GM21737 (cell line): ENCODE measurements around the gene POLR3K.
"Not testable (repeated sequence)": the region's sequence is repeated elsewhere in the genome, so short reads cannot be mapped to it uniquely, and the experiment has no call there.

Source experiments
- ATAC-seq: cut with Tn5 transposase; IDR thresholded peaks from one replicate; pipeline ENCODE4 v1.9.1; 2021; ENCODE audit warnings: mild to moderate bottlenecking, moderate library complexity; ENCODE audit not compliant: unreplicated experiment

The POLR3K gene

DNA sequence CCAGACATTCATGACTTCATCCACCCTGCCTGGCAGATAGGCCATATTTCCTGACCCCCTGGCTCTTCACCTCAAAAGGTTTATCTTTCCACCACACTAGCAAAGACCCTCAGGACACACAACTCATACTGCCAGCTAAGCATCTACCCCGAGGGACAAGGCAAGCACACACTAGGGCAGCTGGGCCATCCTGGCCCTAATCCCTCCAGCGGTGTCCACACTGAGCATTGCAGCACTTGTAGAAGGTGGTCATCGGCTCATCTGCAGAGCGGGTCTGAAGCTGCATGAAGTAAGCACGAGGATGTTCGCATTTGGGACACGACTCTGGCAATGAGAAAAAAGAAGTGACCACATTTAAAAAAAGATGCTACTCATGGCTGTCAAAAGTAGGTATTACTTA lies 6.2 kb downstream of the POLR3K start:
- no peak for ATAC-seq

DNA sequence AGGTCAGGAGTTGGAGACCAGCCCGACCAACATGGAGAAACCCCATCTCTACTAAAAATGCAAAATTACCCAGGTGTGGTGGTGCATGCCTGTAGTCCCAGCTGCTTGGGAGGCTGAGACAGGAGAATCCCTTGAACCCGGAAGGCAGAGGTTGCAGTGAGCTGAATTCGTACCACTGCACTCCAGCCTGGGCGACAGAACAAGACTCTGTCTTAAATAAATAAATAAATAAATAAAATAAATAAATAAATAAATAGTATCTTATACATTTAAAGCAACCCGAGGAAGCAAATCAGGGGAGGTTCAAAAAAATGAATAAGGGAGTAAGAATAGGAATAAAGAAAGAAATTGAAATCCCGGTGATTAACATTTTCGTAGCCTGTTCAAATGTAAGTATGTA lies 6.9 kb downstream of the POLR3K start:
- not testable (repeated sequence) for ATAC-seq

DNA sequence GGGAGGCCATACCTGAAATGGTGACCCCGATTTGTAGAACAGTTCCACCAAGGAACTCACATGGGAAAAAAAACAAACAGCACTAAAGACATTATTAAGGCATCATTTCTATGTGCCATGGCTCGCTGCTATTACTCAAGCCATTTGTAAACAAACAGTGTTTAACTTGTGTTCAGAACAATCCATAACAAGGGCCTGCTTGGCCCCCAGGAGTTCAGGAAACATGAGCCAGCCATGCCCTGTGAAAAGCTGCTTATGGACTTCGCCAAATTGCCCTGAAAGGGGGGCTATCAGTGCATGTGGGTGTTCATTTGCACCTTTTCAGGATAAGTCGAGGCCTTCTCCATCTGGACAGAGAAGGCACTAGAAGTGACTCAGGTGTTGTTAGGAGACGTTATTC lies 8.0 kb downstream of the POLR3K start:
- ATAC-seq, result no peak

- ATAC-seq, result no peak
Observed at GRCh38 chr16:44655-45054, 8.8 kb downstream of the POLR3K start.

- no peak for ATAC-seq
Observed at GRCh38 chr16:43294-43693, 10.1 kb downstream of the POLR3K start.

DNA sequence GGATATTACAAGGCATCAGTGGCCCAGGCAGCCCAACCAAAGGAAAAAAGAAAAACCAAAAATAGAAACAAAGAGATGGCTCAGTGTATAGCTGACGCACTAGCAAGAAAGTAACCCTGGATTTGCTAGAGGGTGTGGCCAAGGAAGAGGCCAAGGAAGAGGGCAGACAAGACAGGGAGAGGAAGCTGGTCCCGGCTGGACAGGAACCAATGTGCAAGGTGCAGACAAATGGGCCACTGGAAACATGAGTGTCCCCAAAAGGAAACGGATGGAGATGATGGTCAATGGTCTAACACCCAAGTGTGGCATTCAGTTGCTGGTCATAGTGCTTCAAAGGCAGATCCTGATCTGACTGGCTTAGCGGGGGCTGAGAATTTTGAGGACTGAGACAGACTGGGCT lies 10.7 kb downstream of the POLR3K start:
- no peak for ATAC-seq

- ATAC-seq, result no peak
Observed at GRCh38 chr16:42069-42457, 11.3 kb downstream of the POLR3K start.

DNA sequence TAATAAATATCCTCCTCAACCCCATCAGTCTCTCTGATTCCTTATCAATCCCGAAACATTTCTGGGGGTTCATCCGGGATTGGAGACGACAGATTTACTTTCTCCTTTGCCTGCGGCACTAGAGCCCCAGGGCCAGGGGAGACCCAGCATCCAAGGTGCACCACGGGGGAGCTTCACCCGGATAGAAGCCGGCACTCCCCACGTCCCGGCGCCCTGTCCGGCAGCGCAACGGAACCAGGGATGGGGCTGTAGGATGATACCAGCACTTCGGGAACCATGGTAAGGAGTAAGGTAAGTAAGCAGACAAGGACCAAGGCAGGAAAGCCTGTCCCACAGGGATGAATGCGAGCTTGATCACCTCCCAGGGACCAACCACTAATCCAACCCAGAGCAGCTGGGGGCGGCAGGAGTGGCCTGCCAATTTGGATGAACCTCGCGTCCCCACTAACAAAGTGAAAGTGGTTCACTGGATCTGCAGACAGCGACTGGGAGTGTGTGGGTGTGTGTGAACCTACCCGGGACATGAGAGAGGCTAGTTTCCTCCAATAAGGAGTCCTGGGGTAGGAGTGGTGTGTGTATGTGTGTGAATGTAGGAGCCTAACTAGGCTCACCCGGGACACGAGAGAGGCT lies 11.9 kb downstream of the POLR3K start:
- no peak for ATAC-seq

DNA sequence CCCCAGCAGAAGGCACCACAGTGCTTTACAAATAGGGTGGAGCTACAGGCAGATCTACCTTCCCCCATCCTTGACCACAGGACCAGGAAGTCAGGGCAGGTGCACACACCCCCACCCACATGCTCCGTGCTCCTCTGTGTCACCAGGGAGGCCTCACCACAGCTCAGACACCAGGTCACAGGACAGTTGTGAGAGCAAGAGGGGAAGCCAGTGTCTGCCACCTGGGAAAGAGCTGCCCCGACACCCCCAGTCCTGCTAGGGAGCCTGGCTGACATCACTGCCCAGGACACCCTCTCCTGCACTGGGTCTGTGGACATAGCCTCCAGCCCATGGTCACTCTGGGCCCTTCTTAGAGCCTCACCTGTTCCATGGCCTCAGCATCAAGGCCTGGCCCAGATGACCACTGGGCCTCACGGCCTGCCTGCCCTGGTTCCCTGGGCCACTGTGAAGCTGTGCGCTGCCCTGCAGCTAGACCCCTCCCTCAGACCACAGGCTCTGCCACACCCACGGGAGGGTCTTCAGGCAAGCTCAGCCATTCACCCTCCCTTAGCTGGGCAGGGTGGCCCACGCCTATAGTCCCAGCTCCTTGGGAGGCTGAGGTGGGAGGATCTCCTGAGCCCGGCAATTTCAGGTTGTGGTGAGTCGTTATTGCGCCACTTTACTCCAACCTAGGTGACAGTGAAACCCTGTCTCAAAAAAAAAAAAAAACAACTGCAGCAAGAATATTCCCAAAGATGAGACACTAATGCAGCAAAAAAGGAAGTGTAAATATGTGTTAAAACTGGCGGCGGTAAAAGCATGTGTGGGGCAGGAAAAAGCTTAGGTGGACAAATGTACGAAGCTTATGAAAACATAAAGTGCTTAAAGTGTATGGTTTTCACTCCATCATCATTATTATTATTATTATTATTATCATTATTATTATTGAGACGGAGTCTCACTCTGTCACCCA lies 14.2 kb downstream of the POLR3K start:
- peak; percentile 66 for ATAC-seq

GRCh38 chr16:38206-38605 lies 15.2 kb downstream of the POLR3K start:
- not testable (repeated sequence) for ATAC-seq

DNA sequence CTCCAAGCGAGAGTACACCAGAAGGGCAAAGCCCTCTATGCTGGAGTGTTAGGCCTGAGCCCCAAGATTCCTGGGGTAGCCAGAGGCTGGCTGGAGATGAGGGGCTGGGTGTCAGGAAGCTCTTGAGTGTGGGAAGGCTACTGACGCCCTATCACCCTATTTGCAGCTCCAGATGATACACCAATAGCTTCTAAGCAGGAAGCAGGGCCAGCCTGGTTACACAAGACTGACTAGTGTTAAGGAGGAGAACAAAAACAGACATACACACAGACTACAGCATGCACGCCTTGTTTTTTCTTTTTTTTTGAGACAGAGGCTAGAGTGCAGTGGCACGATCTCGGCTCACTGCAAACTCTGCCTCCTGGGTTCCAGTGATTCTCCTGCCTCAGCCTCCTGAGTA lies 15.9 kb downstream of the POLR3K start:
- ATAC-seq, result no peak

GRCh38 chr16:36336-36984 lies 16.9 kb downstream of the POLR3K start:
- ATAC-seq, result no peak

GRCh38 chr16:35678-36305 lies 17.6 kb downstream of the POLR3K start:
- no peak for ATAC-seq

GRCh38 chr16:35011-35677 lies 18.3 kb downstream of the POLR3K start:
- ATAC-seq, result no peak

DNA sequence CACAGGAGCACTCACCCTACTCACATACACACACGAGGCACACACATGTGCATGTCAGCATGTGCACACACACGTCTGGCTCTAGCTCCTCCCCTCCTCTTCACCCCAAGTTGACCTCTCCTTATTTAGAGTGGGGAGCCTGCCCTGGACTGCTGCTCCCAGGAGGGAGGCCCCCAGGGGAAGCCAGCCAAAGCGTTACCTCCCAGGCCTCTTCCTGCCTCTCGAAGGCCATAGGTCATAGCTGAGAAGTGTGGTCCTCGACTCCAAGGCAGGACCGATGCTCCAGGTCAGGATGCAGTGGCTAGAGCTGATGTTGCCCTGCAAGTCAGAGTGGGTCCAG lies 18.8 kb downstream of the POLR3K start:
- ATAC-seq, result no peak

GRCh38 chr16:33877-34647 lies 19.3 kb downstream of the POLR3K start:
- no peak for ATAC-seq

- not testable (repeated sequence) for ATAC-seq
Observed at GRCh38 chr16:33154-33876, 20.1 kb downstream of the POLR3K start.

- ATAC-seq, result not testable (repeated sequence)
Observed at GRCh38 chr16:30627-31026, 22.8 kb downstream of the POLR3K start.

DNA sequence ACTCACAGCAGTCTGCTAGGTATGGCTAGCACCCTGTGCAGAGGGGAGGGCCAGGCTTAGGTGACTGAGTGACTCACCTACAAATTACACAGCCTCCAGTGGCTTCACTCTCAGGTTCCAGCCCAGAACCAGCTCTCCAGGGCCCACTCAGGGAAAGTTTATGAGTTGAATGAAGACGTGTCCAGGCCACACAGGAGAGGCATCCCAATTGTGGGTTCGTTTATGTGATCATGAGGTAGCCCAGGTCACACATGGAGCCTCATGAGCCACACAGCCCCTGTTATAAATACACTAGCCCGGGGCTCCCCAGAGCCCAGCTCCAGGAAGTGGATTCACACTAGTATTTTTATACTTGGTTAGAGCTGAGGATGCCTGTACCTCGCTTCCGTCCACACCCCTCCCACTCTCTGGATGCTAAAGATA lies 27.5 kb downstream of the POLR3K start:
- ATAC-seq, result peak; percentile 48
